ENCODE results near the gene UBR1. TPM values are rescaled to one million over a fixed set of nuclear protein-coding genes. Genes with fewer than 3 reads are reported as not detected.

The UBR1 gene
- total RNA-seq = 10 to 100 TPM; 39.4 to 43.1 TPM

GRCh38 chr15:43105778-43106485, at the start of gene UBR1:
TSS of gene UBR1 (minus strand) at chr15:43106038. CDS start at chr15:43106022, 16 bp downstream.
- peak within 1 kb of the TSS; percentile 94 for H3K4me3 Mint-ChIP-seq
- DNase-seq (peak; percentile 87), ATAC-seq (ENCODE audit: low read depth) (peak; percentile 85)
- peak within 1 kb of the TSS; percentile 97 for H3K27ac Mint-ChIP-seq
- peaks cover 28% of the 10 kb centered on the region for H3K36me3 Mint-ChIP-seq
- POLR2A ChIA-PET = interaction anchor here (0.7 to 2.2 kb wide), 6 partner anchors 16 to 80 kb away, joined by 3 to 15 read pairs (median 6); partner anchors contain the start of gene TMEM62
- no peaks in the 10 kb centered on the region for H3K9me3 Mint-ChIP-seq
- H3K4me1 Mint-ChIP-seq = peaks cover 36% of the 10 kb centered on the region
- no peaks in the 10 kb centered on the region for H3K27me3 Mint-ChIP-seq

DNA sequence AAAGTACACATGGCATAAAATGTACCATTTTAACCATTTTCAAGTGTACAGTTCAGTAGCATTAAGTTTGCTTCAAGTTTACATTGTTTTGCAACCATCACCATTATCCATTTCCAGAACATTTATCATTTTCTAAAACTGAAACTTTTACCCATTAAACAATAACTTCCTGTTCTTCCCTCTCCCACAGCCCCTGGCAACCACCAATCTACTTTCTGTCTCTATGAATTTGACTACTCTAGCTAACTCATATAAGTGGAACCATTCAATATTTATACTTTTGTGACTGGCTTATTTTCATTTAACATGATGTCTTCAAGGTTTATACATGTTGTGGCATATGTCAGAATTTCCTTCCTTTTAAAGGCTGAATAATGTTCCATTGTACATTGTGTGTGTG, 47.4 kb upstream of the UBR1 start:
- POLR2A ChIA-PET = no interaction called here
- Mint-ChIP-seq H3K36me3 (peaks cover 43% of the 10 kb centered on the region), H3K9me3 (no peaks in the 10 kb centered on the region), H3K27ac (no peak overlapping the region), H3K4me3 (peak overlapping the region; percentile 73), H3K27me3 (no peaks in the 10 kb centered on the region), H3K4me1 (peaks cover 22% of the 10 kb centered on the region)
- no peak for DNase-seq
- no peak for ATAC-seq (ENCODE audit: low read depth)

GRCh38 chr15:43151688-43152087, 45.9 kb upstream of the UBR1 start:
- Mint-ChIP-seq H3K9me3 (no peaks in the 10 kb centered on the region), H3K36me3 (peaks cover 38% of the 10 kb centered on the region), H3K4me3 (peak overlapping the region; percentile 36), H3K4me1 (peaks cover 22% of the 10 kb centered on the region), H3K27ac (peak overlapping the region; percentile 14), H3K27me3 (no peaks in the 10 kb centered on the region)
- DNase-seq (no peak), ATAC-seq (ENCODE audit: low read depth) (peak; percentile 80)
- POLR2A ChIA-PET = interaction anchor here (0.8 to 1.3 kb wide), 2 partner anchors 19 to 45 kb away, joined by 3 to 5 read pairs; partner anchors contain the start of gene TMEM62

DNA sequence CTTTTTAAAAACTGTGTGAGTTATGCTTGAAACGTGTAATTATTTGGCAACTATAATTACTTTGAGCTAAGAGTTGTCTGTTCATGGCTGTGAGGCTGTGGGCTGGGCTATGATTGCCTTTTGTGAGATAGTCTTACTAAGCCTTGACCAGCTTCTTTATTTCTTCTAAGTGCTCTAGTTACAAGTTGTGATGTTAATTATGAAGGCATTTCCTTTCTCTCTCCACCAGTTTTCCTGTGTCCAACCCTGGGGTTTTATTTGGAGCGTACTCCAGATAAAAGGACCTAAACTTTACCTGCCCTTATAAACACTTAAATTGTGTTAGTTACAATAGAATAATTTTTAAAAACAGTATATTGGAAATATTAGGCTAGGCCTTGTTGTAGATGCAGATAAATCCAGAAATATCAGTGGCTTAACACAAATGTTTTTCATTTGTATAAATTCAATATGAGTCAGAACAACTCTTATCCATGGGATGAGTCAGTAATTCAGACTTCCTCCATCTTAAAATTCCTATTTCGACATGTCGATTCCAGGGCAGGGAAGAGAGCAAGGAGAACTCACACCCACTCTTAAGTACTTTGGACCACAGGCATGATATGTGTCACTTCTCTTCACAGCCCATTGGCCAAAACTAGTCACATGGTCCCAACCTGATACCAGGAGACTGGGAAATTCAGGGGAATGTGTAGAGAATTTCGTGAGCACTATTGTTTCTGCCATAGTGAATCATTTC, 44.5 kb upstream of the UBR1 start:
- no peak for ATAC-seq (ENCODE audit: low read depth)
- Mint-ChIP-seq H3K4me3 (no peak overlapping the region), H3K27ac (no peak overlapping the region), H3K36me3 (peaks cover 37% of the 10 kb centered on the region), H3K4me1 (peaks cover 19% of the 10 kb centered on the region), H3K27me3 (no peaks in the 10 kb centered on the region), H3K9me3 (no peaks in the 10 kb centered on the region)
- DNase-seq = no peak
- POLR2A ChIA-PET = no interaction called here

DNA sequence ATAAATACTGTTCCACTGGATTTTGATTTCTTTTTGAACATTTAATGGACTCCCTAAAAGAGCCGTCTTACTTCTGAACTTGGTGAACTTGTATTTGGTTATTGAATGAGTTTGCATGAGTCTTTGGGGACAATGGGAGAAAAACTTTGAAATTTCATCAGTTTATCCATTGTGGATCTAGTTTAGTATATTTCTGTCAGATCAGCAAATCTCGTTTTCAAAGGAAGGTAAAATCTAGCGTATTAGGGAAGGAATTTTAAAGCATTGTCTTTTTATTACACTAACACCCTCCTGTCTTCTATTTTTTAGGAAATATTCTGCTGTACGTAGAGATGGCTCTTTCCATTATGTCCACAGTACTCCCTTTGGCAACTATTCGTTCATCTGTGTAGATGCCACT, 40.3 kb upstream of the UBR1 start:
- Mint-ChIP-seq H3K4me1 (peaks cover 16% of the 10 kb centered on the region), H3K4me3 (no peak overlapping the region), H3K36me3 (peaks cover 32% of the 10 kb centered on the region), H3K9me3 (no peaks in the 10 kb centered on the region), H3K27me3 (no peaks in the 10 kb centered on the region), H3K27ac (no peak overlapping the region)
- POLR2A ChIA-PET = interaction anchor here (1.5 kb wide), 1 partner anchor 12 kb away, joined by 3 read pairs; no protein-coding TSS in a partner anchor
- ATAC-seq (ENCODE audit: low read depth) = no peak
- DNase-seq = no peak

DNA sequence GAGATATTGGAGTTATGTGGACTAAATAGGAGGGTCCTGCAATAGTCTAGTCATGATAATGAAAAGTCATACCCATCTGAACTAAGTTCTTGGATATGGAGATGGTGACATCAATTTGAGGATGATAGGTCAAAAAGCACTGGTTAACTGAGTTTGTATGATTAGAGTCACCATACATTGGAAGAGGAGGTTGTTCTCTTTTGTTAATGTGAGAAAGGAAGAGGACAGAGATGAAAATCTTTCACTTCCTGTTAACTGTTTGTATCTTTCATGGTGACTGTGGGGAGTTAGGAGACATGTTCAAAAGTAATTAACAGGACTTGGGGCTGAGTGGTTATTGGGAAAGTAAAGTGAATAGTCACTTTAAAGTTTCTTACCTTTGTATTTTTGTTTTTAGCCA, 38.7 kb upstream of the UBR1 start:
- POLR2A ChIA-PET = no interaction called here
- no peaks in the 10 kb centered on the region for H3K9me3 Mint-ChIP-seq
- no peaks in the 10 kb centered on the region for H3K27me3 Mint-ChIP-seq
- peaks cover 42% of the 10 kb centered on the region for H3K36me3 Mint-ChIP-seq
- peak overlapping the region; percentile 57 for H3K27ac Mint-ChIP-seq
- DNase-seq (no peak), ATAC-seq (ENCODE audit: low read depth) (peak; percentile 66)
- H3K4me1 Mint-ChIP-seq = peaks cover 14% of the 10 kb centered on the region
- peak overlapping the region; percentile 9 for H3K4me3 Mint-ChIP-seq

DNA sequence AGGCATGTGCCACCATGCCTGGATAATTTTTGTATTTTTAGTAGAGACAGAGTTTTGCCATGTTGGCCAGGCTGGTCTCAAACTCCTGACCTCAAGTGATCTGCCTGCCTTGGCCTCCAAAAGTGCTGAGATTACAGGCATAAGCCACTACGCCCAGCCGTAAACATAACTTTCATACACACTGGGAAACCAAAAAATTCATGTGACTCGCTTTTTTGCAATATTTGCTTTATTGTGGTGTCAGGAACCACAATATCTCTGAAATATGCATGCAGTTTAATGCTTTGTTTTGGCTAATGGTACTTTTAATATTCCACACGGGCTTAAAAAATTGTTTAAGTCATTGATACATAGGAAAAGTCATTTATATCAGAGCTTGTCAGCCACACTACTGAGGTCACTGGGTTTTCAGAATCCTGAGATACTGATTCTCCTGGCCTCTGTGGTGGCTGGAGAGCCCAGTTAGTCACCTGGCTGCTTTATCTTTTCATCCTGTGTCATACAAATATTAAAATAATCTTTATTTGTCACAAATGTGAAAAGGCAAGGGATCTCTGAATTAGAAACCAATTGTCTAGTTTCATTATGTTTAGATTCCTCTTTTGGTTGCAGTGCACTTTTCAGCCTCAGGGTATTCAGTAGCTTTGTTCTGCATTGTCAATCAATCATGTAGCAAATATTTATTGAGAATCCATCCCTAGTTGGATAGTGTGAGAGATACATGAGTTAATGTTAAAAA, 37.5 kb upstream of the UBR1 start:
- Mint-ChIP-seq H3K27me3 (no peaks in the 10 kb centered on the region), H3K27ac (no peak overlapping the region), H3K4me3 (no peak overlapping the region), H3K9me3 (no peaks in the 10 kb centered on the region), H3K4me1 (peaks cover 14% of the 10 kb centered on the region), H3K36me3 (peaks cover 43% of the 10 kb centered on the region)
- ATAC-seq (ENCODE audit: low read depth) = no peak
- POLR2A ChIA-PET = interaction anchor here (1.3 kb wide), 1 partner anchor 37 kb away, joined by 3 read pairs; no protein-coding TSS in a partner anchor
- DNase-seq = no peak

- DNase-seq (no peak), ATAC-seq (ENCODE audit: low read depth) (no peak)
- no peaks in the 10 kb centered on the region for H3K9me3 Mint-ChIP-seq
- POLR2A ChIA-PET = no interaction called here
- peak overlapping the region; percentile 96 for H3K4me3 Mint-ChIP-seq
- H3K36me3 Mint-ChIP-seq = peaks cover 35% of the 10 kb centered on the region
- peaks cover 24% of the 10 kb centered on the region for H3K4me1 Mint-ChIP-seq
- H3K27ac Mint-ChIP-seq = no peak overlapping the region
- peaks cover 5% of the 10 kb centered on the region for H3K27me3 Mint-ChIP-seq
Measured at GRCh38 chr15:43135351-43135750, 29.5 kb upstream of the UBR1 start.

DNA sequence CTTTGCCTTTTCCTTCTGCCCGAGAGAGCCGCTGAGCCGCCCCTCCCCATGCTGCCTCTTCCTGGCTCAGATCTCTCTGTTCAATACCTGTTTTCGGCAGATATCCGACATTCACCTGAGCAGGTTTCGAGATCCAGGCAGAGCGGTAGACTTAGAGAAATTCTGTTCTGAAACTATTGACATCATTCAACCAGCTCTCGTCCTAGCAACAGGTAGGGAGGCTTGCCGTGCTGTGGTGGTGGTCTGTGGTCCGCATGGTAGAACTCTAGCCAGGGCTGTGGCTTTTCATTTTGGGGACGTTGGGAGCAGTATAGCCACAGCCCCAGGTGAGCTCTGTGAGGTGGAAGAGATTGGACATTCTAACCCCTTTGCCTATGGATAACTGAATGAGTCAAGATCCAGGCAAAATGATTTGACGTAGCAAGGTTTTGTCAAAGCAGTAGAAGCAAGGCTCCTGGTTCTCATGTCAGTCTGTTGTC, 28.4 kb upstream of the UBR1 start:
- POLR2A ChIA-PET = interaction anchor here (0.6 to 3.4 kb wide), 3 partner anchors 10 to 28 kb away, joined by 3 to 15 read pairs (median 8); partner anchors contain the start of gene UBR1
- H3K36me3 Mint-ChIP-seq = peaks cover 25% of the 10 kb centered on the region
- DNase-seq (no peak), ATAC-seq (ENCODE audit: low read depth) (peak; percentile 5)
- H3K4me3 Mint-ChIP-seq = peak overlapping the region; percentile 96
- peaks cover 10% of the 10 kb centered on the region for H3K27me3 Mint-ChIP-seq
- H3K4me1 Mint-ChIP-seq = peaks cover 24% of the 10 kb centered on the region
- peak overlapping the region; percentile 93 for H3K27ac Mint-ChIP-seq
- H3K9me3 Mint-ChIP-seq = no peaks in the 10 kb centered on the region

DNA sequence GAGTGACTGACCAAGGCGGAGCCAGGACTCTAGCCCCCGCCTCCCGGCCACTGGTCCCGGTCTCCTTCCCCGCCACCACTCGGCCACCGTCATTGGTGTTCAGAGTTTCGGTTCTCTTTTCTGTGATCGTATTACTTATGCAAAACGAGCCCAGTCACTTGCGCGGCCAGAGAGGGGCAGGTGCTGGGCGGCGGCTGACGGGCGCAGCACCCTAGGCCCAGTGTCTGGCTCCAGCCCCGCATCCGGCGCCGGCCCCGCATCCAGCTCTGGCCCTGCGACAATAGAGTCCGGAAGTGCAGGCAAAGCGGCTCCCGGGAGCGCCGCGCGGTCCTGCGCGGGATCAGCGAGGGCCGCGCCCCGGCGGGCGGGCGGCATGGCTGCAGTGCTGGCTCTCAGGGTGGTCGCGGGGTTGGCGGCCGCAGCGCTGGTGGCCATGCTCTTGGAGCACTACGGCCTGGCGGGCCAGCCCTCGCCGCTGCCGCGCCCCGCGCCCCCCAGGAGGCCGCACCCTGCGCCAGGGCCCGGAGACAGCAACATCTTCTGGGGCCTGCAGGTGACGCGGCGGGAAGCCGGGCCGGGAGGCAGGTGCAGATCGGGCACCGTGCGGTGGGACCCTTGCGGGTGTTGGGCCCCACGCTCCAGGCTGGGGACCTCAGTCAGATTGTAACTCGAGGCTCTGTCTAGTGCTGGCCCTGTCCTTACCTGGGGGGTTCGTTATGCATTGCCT, 27.8 kb upstream of the UBR1 start, which contains the start of gene TMEM62:
TMEM62 (plus strand) TSS at position 157 of the 727 bp plus-strand sequence; CDS start at position 374, 217 bp downstream.
- Mint-ChIP-seq H3K4me3 (peak within 1 kb of the TSS; percentile 96), H3K27me3 (peaks cover 13% of the 10 kb centered on the region), H3K36me3 (peaks cover 20% of the 10 kb centered on the region), H3K9me3 (peaks cover 3% of the 10 kb centered on the region), H3K27ac (peak within 1 kb of the TSS; percentile 97), H3K4me1 (peaks cover 24% of the 10 kb centered on the region)
- DNase-seq (peak; percentile 75), ATAC-seq (ENCODE audit: low read depth) (peak; percentile 88)
- POLR2A ChIA-PET = interaction anchor here (1.1 to 3.4 kb wide), 4 partner anchors 9 to 29 kb away, joined by 3 to 15 read pairs (median 6); partner anchors contain the start of gene UBR1

- H3K4me1 Mint-ChIP-seq = peaks cover 25% of the 10 kb centered on the region
- ATAC-seq (ENCODE audit: low read depth) = no peak
- POLR2A ChIA-PET = interaction anchor here (1.1 to 3.4 kb wide), 4 partner anchors 9 to 29 kb away, joined by 3 to 15 read pairs (median 6); partner anchors contain the start of gene UBR1
- H3K9me3 Mint-ChIP-seq = peaks cover 3% of the 10 kb centered on the region
- peak overlapping the region; percentile 97 for H3K27ac Mint-ChIP-seq
- peaks cover 15% of the 10 kb centered on the region for H3K27me3 Mint-ChIP-seq
- no peak for DNase-seq
- H3K36me3 Mint-ChIP-seq = peaks cover 15% of the 10 kb centered on the region
- H3K4me3 Mint-ChIP-seq = peak overlapping the region; percentile 96
Measured at GRCh38 chr15:43132830-43133429, 27.1 kb upstream of the UBR1 start.

- Mint-ChIP-seq H3K4me1 (peaks cover 14% of the 10 kb centered on the region), H3K27ac (no peak overlapping the region), H3K4me3 (no peak overlapping the region), H3K27me3 (peaks cover 19% of the 10 kb centered on the region), H3K9me3 (peaks cover 5% of the 10 kb centered on the region), H3K36me3 (peaks cover 3% of the 10 kb centered on the region)
- no peak for DNase-seq
- ATAC-seq (ENCODE audit: low read depth) = no peak
- POLR2A ChIA-PET = no interaction called here
Measured at GRCh38 chr15:43128980-43129335, 23.1 kb upstream of the UBR1 start.
